SK-N-SH treated with all-trans-retinoic acid at 6 μM for 48 hours (cell line): ENCODE data around the gene FSTL3.

Experiments used
- ATAC-seq: fragments of 200-7000 bp; cut with Tn5 transposase; 3 replicates; pipeline ENCODE4 v1.9.1; 2020; ENCODE audit warnings: mild to moderate bottlenecking, moderate library complexity
- ARNTL ChIP-seq: fragments of 450-650 bp; formaldehyde crosslinking; IDR thresholded peaks from 2 replicates; pipeline ENCODE4 v1.5.0; 2020; ENCODE audit warnings: low read depth, mild to moderate bottlenecking, moderate library complexity, borderline replicate concordance
- BACH2 ChIP-seq: fragments of 250-450 bp; sonication (Bioruptor Pico); IDR thresholded peaks from 2 replicates; pipeline ENCODE4 v1.9.0; 2021; ENCODE audit warnings: mild to moderate bottlenecking, borderline replicate concordance
- CSDC2 ChIP-seq: fragments of 250-450 bp; sonication (Bioruptor Pico); IDR thresholded peaks from 2 replicates; pipeline ENCODE4 v1.5.0; 2020; ENCODE audit warnings: mild to moderate bottlenecking, moderate library complexity
- ESRRG ChIP-seq: fragments of 250-450 bp; sonication (Bioruptor Pico); IDR thresholded peaks from 2 replicates; pipeline ENCODE4 v1.6.1; 2021; ENCODE audit warnings: mild to moderate bottlenecking
- ISL1 ChIP-seq: fragments of 250-450 bp; sonication (Bioruptor Pico); IDR thresholded peaks from 2 replicates; pipeline ENCODE4 v2.1.2; 2022; ENCODE audit warnings: mild to moderate bottlenecking, moderate library complexity
- OSR1 ChIP-seq: fragments of 250-450 bp; sonication (Bioruptor Pico); IDR thresholded peaks from 2 replicates; pipeline ENCODE4 v1.8.0; 2022; ENCODE audit warnings: moderate library complexity, mild to moderate bottlenecking, inconsistent platforms
- PPARA ChIP-seq: fragments of 250-450 bp; sonication (Bioruptor Pico); IDR thresholded peaks from 2 replicates; pipeline ENCODE4 v1.5.0; 2020; ENCODE audit warnings: mild to moderate bottlenecking, borderline replicate concordance
- RARB ChIP-seq: fragments of 250-450 bp; sonication (Bioruptor Pico); IDR thresholded peaks from 2 replicates; pipeline ENCODE4 v1.8.0; 2021; ENCODE audit warnings: mild to moderate bottlenecking, moderate library complexity
- SNAI2 ChIP-seq: fragments of 250-450 bp; sonication (Bioruptor Pico); IDR thresholded peaks from 2 replicates; pipeline ENCODE4 v1.5.0; 2020; ENCODE audit warnings: mild to moderate bottlenecking, moderate library complexity
- TCF4 ChIP-seq: fragments of 250-450 bp; sonication (Bioruptor Pico); IDR thresholded peaks from 2 replicates; pipeline ENCODE4 v1.8.0; 2021; ENCODE audit warnings: mild to moderate bottlenecking, moderate library complexity, borderline replicate concordance
- TOX ChIP-seq: fragments of 250-450 bp; sonication (Bioruptor Pico); IDR thresholded peaks from 2 replicates; pipeline ENCODE4 v1.8.0; 2021; ENCODE audit warnings: mild to moderate bottlenecking, moderate library complexity, borderline replicate concordance
- ZC3H10 ChIP-seq: fragments of 250-450 bp; sonication (Bioruptor Pico); IDR thresholded peaks from 2 replicates; pipeline ENCODE4 v1.5.1; 2021; ENCODE audit warnings: mild to moderate bottlenecking, moderate library complexity
- ZFP3 ChIP-seq: fragments of 250-450 bp; sonication (Bioruptor Pico); IDR thresholded peaks from 2 replicates; pipeline ENCODE4 v1.5.0; 2020; ENCODE audit warnings: mild to moderate bottlenecking, moderate library complexity
- ZNF565 ChIP-seq: fragments of 450-650 bp; formaldehyde crosslinking; conservative IDR thresholded peaks from 2 replicates; pipeline ENCODE4 v1.5.0; 2020; ENCODE audit warnings: low read depth, mild to moderate bottlenecking, moderate library complexity
- ZNF70 ChIP-seq: fragments of 450-650 bp; formaldehyde crosslinking; IDR thresholded peaks from 2 replicates; pipeline ENCODE4 v1.5.0; 2020; ENCODE audit warnings: mild to moderate bottlenecking, moderate library complexity
- ZNF8 ChIP-seq: fragments of 450-650 bp; formaldehyde crosslinking; IDR thresholded peaks from 2 replicates; pipeline ENCODE4 v1.5.0; 2020; ENCODE audit warnings: mild to moderate bottlenecking, moderate library complexity
- TF ChIP-seq, protein P1 (sequence below): fragments of 250-450 bp; sonication (Bioruptor Pico); IDR thresholded peaks from 2 replicates; pipeline ENCODE4 v1.8.0; 2021; ENCODE audit warnings: low read depth, mild to moderate bottlenecking, moderate library complexity, borderline replicate concordance
- TF ChIP-seq, protein P2 (sequence below): fragments of 250-450 bp; sonication (Bioruptor Pico); IDR thresholded peaks from 2 replicates; pipeline ENCODE4 v1.5.0; 2020; ENCODE audit warnings: mild to moderate bottlenecking, moderate library complexity
- TF ChIP-seq, protein P3 (sequence below): fragments of 250-450 bp; sonication (Bioruptor Pico); IDR thresholded peaks from 2 replicates; pipeline ENCODE4 v1.5.1; 2020; ENCODE audit warnings: low read depth, mild to moderate bottlenecking, moderate library complexity
- TF ChIP-seq, protein P4 (sequence below): fragments of 250-450 bp; sonication (Bioruptor Pico); IDR thresholded peaks from 2 replicates; pipeline ENCODE4 v1.5.1; 2021; ENCODE audit warnings: mild to moderate bottlenecking, moderate library complexity
- TF ChIP-seq, protein P5 (sequence below): fragments of 250-450 bp; sonication (Bioruptor Pico); IDR thresholded peaks from 2 replicates; pipeline ENCODE4 v1.8.0; 2020; ENCODE audit warnings: mild to moderate bottlenecking, moderate library complexity, borderline replicate concordance

Gene FSTL3

DNA sequence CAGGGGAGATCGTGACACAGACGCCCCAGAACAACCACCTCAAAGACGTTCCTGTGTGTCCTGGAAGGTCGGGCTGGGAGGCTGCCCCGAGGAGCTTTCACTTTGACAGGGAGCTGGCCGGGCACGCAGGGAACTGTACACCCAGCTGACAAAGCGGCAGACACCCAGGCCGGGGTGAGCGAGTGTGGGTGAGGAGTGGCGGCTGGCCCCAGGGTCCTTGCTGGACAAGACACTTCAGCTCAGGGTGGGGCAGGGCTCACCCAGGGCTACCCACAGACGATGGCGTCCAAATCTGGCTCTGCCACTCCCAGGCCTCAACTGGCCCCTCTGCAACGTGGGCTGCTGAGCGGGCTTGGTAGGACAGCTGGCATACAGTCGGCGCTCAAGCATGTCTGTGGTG lies 34.5 kb upstream of the FSTL3 start (continued):
- TF ChIP-seq, protein P1, sequence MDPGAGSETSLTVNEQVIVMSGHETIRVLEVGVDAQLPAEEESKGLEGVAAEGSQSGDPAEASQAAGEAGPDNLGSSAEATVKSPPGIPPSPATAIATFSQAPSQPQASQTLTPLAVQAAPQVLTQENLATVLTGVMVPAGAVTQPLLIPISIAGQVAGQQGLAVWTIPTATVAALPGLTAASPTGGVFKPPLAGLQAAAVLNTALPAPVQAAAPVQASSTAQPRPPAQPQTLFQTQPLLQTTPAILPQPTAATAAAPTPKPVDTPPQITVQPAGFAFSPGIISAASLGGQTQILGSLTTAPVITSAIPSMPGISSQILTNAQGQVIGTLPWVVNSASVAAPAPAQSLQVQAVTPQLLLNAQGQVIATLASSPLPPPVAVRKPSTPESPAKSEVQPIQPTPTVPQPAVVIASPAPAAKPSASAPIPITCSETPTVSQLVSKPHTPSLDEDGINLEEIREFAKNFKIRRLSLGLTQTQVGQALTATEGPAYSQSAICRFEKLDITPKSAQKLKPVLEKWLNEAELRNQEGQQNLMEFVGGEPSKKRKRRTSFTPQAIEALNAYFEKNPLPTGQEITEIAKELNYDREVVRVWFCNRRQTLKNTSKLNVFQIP (CRISPR knock-in tag), result no peak
- TF ChIP-seq RARB (CRISPR knock-in tag) (no peak), PPARA (CRISPR knock-in tag) (no peak), ZNF70 (CRISPR knock-in tag) (no peak), ZC3H10 (CRISPR knock-in tag) (no peak), TOX (no peak), TCF4 (CRISPR knock-in tag) (no peak), ESRRG (CRISPR knock-in tag) (no peak), ISL1 (CRISPR knock-in tag) (no peak), ZFP3 (CRISPR knock-in tag) (no peak)
- TF ChIP-seq, protein P2, sequence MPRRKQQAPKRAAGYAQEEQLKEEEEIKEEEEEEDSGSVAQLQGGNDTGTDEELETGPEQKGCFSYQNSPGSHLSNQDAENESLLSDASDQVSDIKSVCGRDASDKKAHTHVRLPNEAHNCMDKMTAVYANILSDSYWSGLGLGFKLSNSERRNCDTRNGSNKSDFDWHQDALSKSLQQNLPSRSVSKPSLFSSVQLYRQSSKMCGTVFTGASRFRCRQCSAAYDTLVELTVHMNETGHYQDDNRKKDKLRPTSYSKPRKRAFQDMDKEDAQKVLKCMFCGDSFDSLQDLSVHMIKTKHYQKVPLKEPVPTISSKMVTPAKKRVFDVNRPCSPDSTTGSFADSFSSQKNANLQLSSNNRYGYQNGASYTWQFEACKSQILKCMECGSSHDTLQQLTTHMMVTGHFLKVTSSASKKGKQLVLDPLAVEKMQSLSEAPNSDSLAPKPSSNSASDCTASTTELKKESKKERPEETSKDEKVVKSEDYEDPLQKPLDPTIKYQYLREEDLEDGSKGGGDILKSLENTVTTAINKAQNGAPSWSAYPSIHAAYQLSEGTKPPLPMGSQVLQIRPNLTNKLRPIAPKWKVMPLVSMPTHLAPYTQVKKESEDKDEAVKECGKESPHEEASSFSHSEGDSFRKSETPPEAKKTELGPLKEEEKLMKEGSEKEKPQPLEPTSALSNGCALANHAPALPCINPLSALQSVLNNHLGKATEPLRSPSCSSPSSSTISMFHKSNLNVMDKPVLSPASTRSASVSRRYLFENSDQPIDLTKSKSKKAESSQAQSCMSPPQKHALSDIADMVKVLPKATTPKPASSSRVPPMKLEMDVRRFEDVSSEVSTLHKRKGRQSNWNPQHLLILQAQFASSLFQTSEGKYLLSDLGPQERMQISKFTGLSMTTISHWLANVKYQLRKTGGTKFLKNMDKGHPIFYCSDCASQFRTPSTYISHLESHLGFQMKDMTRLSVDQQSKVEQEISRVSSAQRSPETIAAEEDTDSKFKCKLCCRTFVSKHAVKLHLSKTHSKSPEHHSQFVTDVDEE (CRISPR knock-in tag), result no peak

DNA sequence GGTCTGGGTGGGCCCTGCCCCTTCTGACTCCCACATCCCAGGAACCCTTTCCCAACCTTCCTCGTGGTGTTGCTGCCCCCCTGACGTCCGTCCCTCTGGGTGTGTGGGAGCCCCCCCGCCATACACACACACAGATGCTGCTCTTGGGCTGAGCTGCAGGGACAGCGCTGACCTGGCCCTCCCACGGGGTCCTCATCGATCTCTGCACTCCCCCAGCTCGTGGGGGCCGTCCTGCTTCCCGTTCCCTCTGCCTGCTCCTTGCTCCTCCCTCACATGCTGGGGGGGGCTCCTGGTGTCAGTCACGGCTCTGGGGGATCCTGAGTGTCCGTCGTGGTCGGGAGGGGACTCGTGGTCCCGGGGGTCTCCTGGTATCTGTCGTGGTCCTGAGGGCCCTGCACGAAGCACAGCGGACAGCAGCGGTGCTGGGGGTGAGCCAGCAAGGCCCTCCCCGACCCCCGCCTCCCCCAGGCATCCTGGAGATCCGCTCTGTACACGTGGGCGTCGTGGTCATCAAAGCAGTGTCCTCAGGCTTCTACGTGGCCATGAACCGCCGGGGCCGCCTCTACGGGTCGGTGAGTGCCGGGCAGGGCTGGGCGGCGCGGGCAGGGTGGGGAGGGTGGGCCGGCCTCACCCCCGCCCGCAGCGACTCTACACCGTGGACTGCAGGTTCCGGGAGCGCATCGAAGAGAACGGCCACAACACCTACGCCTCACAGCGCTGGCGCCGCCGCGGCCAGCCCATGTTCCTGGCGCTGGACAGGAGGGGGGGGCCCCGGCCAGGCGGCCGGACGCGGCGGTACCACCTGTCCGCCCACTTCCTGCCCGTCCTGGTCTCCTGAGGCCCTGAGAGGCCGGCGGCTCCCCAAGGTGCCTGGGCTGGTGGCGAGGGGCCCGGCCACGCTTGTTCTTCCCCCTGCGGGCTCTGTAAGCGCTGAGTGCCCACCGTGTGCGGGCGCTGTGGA lies 33.1 kb upstream of the FSTL3 start:
- ATAC-seq, result no peak
- TF ChIP-seq, protein P3, sequence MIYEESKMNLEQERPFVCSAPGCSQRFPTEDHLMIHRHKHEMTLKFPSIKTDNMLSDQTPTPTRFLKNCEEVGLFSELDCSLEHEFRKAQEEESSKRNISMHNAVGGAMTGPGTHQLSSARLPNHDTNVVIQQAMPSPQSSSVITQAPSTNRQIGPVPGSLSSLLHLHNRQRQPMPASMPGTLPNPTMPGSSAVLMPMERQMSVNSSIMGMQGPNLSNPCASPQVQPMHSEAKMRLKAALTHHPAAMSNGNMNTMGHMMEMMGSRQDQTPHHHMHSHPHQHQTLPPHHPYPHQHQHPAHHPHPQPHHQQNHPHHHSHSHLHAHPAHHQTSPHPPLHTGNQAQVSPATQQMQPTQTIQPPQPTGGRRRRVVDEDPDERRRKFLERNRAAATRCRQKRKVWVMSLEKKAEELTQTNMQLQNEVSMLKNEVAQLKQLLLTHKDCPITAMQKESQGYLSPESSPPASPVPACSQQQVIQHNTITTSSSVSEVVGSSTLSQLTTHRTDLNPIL (CRISPR knock-in tag), result no peak
- no peak for TF ChIP-seq ZC3H10 (CRISPR knock-in tag)
- TF ChIP-seq, protein P4, sequence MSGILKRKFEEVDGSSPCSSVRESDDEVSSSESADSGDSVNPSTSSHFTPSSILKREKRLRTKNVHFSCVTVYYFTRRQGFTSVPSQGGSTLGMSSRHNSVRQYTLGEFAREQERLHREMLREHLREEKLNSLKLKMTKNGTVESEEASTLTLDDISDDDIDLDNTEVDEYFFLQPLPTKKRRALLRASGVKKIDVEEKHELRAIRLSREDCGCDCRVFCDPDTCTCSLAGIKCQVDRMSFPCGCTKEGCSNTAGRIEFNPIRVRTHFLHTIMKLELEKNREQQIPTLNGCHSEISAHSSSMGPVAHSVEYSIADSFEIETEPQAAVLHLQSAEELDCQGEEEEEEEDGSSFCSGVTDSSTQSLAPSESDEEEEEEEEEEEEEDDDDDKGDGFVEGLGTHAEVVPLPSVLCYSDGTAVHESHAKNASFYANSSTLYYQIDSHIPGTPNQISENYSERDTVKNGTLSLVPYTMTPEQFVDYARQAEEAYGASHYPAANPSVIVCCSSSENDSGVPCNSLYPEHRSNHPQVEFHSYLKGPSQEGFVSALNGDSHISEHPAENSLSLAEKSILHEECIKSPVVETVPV (CRISPR knock-in tag), result no peak
- TF ChIP-seq ZFP3 (CRISPR knock-in tag), result no peak
- TF ChIP-seq PPARA (CRISPR knock-in tag), result no peak
- no peak for TF ChIP-seq TOX
- no peak for TF ChIP-seq ESRRG (CRISPR knock-in tag)
- TF ChIP-seq ZNF565 (CRISPR knock-in tag), result no peak
- no peak for TF ChIP-seq BACH2 (CRISPR knock-in tag)
- no peak for TF ChIP-seq ZNF70 (CRISPR knock-in tag)
- TF ChIP-seq OSR1 (CRISPR knock-in tag), result no peak

DNA sequence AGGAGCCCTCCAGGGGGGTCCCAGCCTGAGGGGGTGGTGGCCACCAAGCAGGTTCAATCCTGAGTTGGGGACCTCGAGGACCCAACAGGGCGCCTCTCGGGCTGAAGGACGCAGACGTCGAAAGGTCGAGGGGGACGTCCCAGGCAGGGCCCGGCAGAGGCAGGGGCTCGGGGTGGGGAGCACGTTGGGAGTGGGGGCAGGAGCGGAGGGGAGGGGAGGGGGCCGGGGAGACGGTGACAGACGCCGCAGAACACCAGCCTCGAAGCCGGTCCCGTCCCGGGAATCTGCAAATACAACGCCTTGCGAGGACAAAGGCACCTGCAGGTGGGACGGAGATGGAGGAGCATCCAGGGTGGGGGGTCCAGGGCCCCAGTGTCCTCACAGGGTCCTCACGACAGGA lies 32.5 kb upstream of the FSTL3 start:
- no peak for ATAC-seq
- TF ChIP-seq SNAI2 (CRISPR knock-in tag), result no peak
- no peak for TF ChIP-seq ARNTL (CRISPR knock-in tag)
- no peak for TF ChIP-seq OSR1 (CRISPR knock-in tag)
- TF ChIP-seq ZNF8 (CRISPR knock-in tag), result no peak
- TF ChIP-seq TOX, result no peak
- TF ChIP-seq, protein P5, sequence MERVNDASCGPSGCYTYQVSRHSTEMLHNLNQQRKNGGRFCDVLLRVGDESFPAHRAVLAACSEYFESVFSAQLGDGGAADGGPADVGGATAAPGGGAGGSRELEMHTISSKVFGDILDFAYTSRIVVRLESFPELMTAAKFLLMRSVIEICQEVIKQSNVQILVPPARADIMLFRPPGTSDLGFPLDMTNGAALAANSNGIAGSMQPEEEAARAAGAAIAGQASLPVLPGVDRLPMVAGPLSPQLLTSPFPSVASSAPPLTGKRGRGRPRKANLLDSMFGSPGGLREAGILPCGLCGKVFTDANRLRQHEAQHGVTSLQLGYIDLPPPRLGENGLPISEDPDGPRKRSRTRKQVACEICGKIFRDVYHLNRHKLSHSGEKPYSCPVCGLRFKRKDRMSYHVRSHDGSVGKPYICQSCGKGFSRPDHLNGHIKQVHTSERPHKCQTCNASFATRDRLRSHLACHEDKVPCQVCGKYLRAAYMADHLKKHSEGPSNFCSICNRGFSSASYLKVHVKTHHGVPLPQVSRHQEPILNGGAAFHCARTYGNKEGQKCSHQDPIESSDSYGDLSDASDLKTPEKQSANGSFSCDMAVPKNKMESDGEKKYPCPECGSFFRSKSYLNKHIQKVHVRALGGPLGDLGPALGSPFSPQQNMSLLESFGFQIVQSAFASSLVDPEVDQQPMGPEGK (CRISPR knock-in tag), result no peak
- TF ChIP-seq, protein P1 (CRISPR knock-in tag), result no peak
- TF ChIP-seq ZFP3 (CRISPR knock-in tag), result no peak
- TF ChIP-seq RARB (CRISPR knock-in tag), result no peak
- TF ChIP-seq CSDC2 (CRISPR knock-in tag), result no peak
